ENCODE results near the gene WRAP73.

The WRAP73 gene

GRCh38 chr1:3600354-3600753, 49.5 kb downstream of the WRAP73 start:
- intact Hi-C loops (cut with DNase I; ENCODE audit: low total_unique reads): no loop called here
- Histone ChIP-seq H3K4me3 (no peak overlapping the region), H3K27me3 (peaks cover 0 to 31% of the 10 kb centered on the region in 2 donors), H3K27ac (no peak overlapping the region), H3K4me1 (peaks cover 0 to 12% (median 3%) of the 10 kb centered on the region in 4 donors), H3K36me3 (no peaks in the 10 kb centered on the region), H3K9me3 (no peaks in the 10 kb centered on the region)
- TF ChIP-seq CTCF (IDR thresholded peaks at IDR 0.05): no peak
- DNase-seq: no peak

- intact Hi-C loops (cut with DNase I; ENCODE audit: low total_unique reads): no loop called here
- no peak for TF ChIP-seq CTCF (IDR thresholded peaks at IDR 0.05)
- Histone ChIP-seq H3K4me1 (peaks cover 0 to 12% (median 3%) of the 10 kb centered on the region in 4 donors), H3K9me3 (no peaks in the 10 kb centered on the region), H3K4me3 (no peak overlapping the region), H3K36me3 (no peaks in the 10 kb centered on the region), H3K27me3 (peaks cover 0 to 27% of the 10 kb centered on the region in 2 donors), H3K27ac (no peak overlapping the region)
- no peak for DNase-seq
Measured at GRCh38 chr1:3599816-3600215, 50.1 kb downstream of the WRAP73 start.

GRCh38 chr1:3599286-3599811, 50.6 kb downstream of the WRAP73 start:
- no peak for DNase-seq
- no peak for TF ChIP-seq CTCF (IDR thresholded peaks at IDR 0.05)
- intact Hi-C loops (cut with DNase I; ENCODE audit: low total_unique reads): no loop called here
- no peaks in the 10 kb centered on the region for H3K36me3 ChIP-seq
- no peak overlapping the region for H3K27ac ChIP-seq
- no peak overlapping the region for H3K4me3 ChIP-seq
- no peaks in the 10 kb centered on the region for H3K9me3 ChIP-seq
- peaks cover 0 to 12% (median 3%) of the 10 kb centered on the region in 4 donors for H3K4me1 ChIP-seq
- peaks cover 0 to 24% of the 10 kb centered on the region in 2 donors for H3K27me3 ChIP-seq

GRCh38 chr1:3598522-3599285, 51.2 kb downstream of the WRAP73 start:
- no peak for TF ChIP-seq CTCF (IDR thresholded peaks at IDR 0.05)
- DNase-seq: no peak
- peaks cover 0 to 12% (median 3%) of the 10 kb centered on the region in 4 donors for H3K4me1 ChIP-seq
- H3K36me3 ChIP-seq: no peaks in the 10 kb centered on the region
- H3K4me3 ChIP-seq: no peak overlapping the region
- intact Hi-C loops (cut with DNase I; ENCODE audit: low total_unique reads): no loop called here
- peaks cover 0 to 17% of the 10 kb centered on the region in 2 donors for H3K27me3 ChIP-seq
- no peak overlapping the region for H3K27ac ChIP-seq
- no peaks in the 10 kb centered on the region for H3K9me3 ChIP-seq

GRCh38 chr1:3598051-3598491, 51.8 kb downstream of the WRAP73 start:
- H3K9me3 ChIP-seq: no peaks in the 10 kb centered on the region
- H3K27me3 ChIP-seq: peaks cover 0 to 14% of the 10 kb centered on the region in 2 donors
- intact Hi-C loops (cut with DNase I; ENCODE audit: low total_unique reads): no loop called here
- TF ChIP-seq CTCF (IDR thresholded peaks at IDR 0.05): no peak
- no peak overlapping the region for H3K27ac ChIP-seq
- peaks cover 0 to 12% (median 3%) of the 10 kb centered on the region in 4 donors for H3K4me1 ChIP-seq
- DNase-seq: no peak
- no peaks in the 10 kb centered on the region for H3K36me3 ChIP-seq
- no peak overlapping the region for H3K4me3 ChIP-seq
